Measurements from ENCODE around the gene LRRC10B. TPM values are rescaled to one million over a fixed set of nuclear protein-coding genes. Genes with fewer than 3 reads are reported as not detected.
"Not testable (repeated sequence)": the region's sequence is repeated elsewhere in the genome, so short reads cannot be mapped to it uniquely, and the experiment has no call there.

The LRRC10B gene
- total RNA-seq, result not detected
- not detected for polyA plus RNA-seq

DNA sequence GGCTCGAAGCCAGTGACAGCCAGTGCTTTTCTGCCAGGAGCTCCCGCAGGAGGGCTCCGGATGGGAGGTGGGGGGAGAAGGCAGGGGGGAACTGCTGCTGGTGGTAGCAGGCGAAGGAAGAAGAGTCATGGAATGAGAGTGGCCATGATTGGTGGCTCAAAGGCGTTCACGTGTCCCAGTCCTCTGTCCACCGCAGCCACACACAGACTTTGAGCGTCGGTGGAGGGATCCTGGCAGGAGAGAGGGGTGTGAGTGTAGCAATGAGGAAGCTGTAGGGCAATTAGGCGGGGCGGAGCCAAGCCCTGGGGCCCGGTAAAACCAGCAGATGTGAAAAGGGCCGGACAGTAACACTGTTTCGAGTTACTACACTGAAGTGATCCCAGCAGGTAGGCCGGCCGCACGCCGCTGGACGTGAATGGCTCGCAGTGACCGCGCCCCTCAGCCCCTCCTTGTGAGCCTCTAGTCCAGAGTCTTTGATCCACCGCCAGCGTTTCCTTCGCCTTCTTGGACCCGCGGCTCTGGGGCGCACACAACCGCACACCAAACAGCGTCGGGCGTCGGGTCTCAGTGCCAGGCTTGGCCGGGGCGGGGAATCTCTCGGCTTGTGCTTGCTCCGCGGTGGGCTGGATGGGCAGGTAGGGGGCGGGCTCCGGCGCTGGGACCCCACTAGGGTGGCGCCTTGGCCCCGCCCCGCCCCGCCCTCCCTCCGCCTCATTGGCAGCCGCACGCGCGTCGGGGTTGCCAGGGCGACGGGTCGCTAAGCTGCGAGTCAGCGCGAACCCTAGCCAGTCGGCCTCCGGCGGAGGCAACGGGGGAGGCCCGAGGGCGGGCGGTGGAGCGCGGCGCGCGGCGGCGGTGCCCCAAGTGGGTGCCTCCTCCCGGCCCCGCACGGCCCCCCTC lies at the start of gene LRRC10B:
TSS of gene LRRC10B (plus strand) at position 788 of the 900 bp plus-strand sequence. CDS start 250 bp downstream, outside the sequence.
- Mint-ChIP-seq H3K36me3 (no peaks in the 10 kb centered on the region), H3K9me3 (peaks cover 0 to 2% (median 0%) of the 10 kb centered on the region in 7 donors), H3K27me3 (peaks cover 48% of the 10 kb centered on the region), H3K4me1 (peaks cover 0 to 14% (median 1%) of the 10 kb centered on the region in 4 donors), H3K27ac (no peak within 1 kb of the TSS), H3K4me3 (peak within 1 kb of the TSS in 3 of 4 donors; percentile 33 to 81 (median 74))
- DNase-seq (peak in 1 of 3 donors; percentile 18), ATAC-seq (ENCODE audit: low read depth in 2 of 2) (no peak)
- Histone ChIP-seq H3K9me3 (ENCODE audit: control insufficient read depth in 2 of 2, low read length in 2 of 2) (no peaks in the 10 kb centered on the region), H3K4me3 (ENCODE audit: low read depth, low read length) (no peak within 1 kb of the TSS), H3K4me1 (ENCODE audit: control insufficient read depth, insufficient read depth, low read length, poor library complexity, severe bottlenecking) (peaks cover 10% of the 10 kb centered on the region), H3K36me3 (ENCODE audit: control insufficient read depth, insufficient read depth, low read length) (no peaks in the 10 kb centered on the region), H3K27me3 (ENCODE audit: control insufficient read depth, insufficient read depth, low read length) (peaks cover 5% of the 10 kb centered on the region), H3K27ac (ENCODE audit: insufficient read depth, low read length, poor library complexity, severe bottlenecking) (no peak within 1 kb of the TSS)

- Mint-ChIP-seq H3K4me1 (peaks cover 0 to 7% (median 6%) of the 10 kb centered on the region in 4 donors), H3K36me3 (peaks cover 32% of the 10 kb centered on the region), H3K27me3 (no peaks in the 10 kb centered on the region), H3K9me3 (no peaks in the 10 kb centered on the region), H3K27ac (peak overlapping the region in 1 of 3 donors; percentile 5), H3K4me3 (no peak overlapping the region)
- Histone ChIP-seq H3K9me3 (ENCODE audit: control insufficient read depth in 2 of 2, low read length in 2 of 2) (no peaks in the 10 kb centered on the region), H3K36me3 (ENCODE audit: control insufficient read depth, insufficient read depth, low read length) (peaks cover 5% of the 10 kb centered on the region), H3K4me1 (ENCODE audit: control insufficient read depth, insufficient read depth, low read length, poor library complexity, severe bottlenecking) (no peaks in the 10 kb centered on the region), H3K27ac (ENCODE audit: insufficient read depth, low read length, poor library complexity, severe bottlenecking) (no peak overlapping the region), H3K27me3 (ENCODE audit: control insufficient read depth, insufficient read depth, low read length) (no peaks in the 10 kb centered on the region), H3K4me3 (ENCODE audit: low read depth, low read length) (no peak overlapping the region)
- DNase-seq (no peak), ATAC-seq (ENCODE audit: low read depth in 2 of 2) (no peak)
Observed at GRCh38 chr11:61460474-61460881, 48.1 kb upstream of the LRRC10B start.

- H3K4me1 ChIP-seq (ENCODE audit: control insufficient read depth, insufficient read depth, low read length, poor library complexity, severe bottlenecking), result no peaks in the 10 kb centered on the region
- Mint-ChIP-seq H3K4me3 (no peak overlapping the region), H3K9me3 (no peaks in the 10 kb centered on the region), H3K4me1 (peaks cover 0 to 7% (median 4%) of the 10 kb centered on the region in 4 donors), H3K27me3 (no peaks in the 10 kb centered on the region), H3K27ac (peak overlapping the region in 1 of 3 donors; percentile 5), H3K36me3 (peaks cover 28% of the 10 kb centered on the region)
- DNase-seq (no peak), ATAC-seq (ENCODE audit: low read depth in 2 of 2) (no peak)
- no peak overlapping the region for H3K4me3 ChIP-seq (ENCODE audit: low read depth, low read length)
- H3K9me3 ChIP-seq (ENCODE audit: control insufficient read depth in 2 of 2, low read length in 2 of 2), result no peaks in the 10 kb centered on the region
- peaks cover 2% of the 10 kb centered on the region for H3K36me3 ChIP-seq (ENCODE audit: control insufficient read depth, insufficient read depth, low read length)
- no peaks in the 10 kb centered on the region for H3K27me3 ChIP-seq (ENCODE audit: control insufficient read depth, insufficient read depth, low read length)
- no peak overlapping the region for H3K27ac ChIP-seq (ENCODE audit: insufficient read depth, low read length, poor library complexity, severe bottlenecking)
Observed at GRCh38 chr11:61460986-61461385, 47.6 kb upstream of the LRRC10B start.

- H3K27me3 Mint-ChIP-seq; H3K4me1 ChIP-seq (ENCODE audit: control insufficient read depth, insufficient read depth, low read length, poor library complexity, severe bottlenecking); ATAC-seq (ENCODE audit: low read depth in 2 of 2); H3K27ac ChIP-seq (ENCODE audit: insufficient read depth, low read length, poor library complexity, severe bottlenecking); H3K4me1 Mint-ChIP-seq; H3K4me3 ChIP-seq (ENCODE audit: low read depth, low read length); H3K27me3 ChIP-seq (ENCODE audit: control insufficient read depth, insufficient read depth, low read length); H3K9me3 ChIP-seq (ENCODE audit: control insufficient read depth in 2 of 2, low read length in 2 of 2); DNase-seq; H3K9me3 Mint-ChIP-seq; H3K4me3 Mint-ChIP-seq: not testable (repeated sequence)
- peaks cover 19% of the 10 kb centered on the region for H3K36me3 Mint-ChIP-seq
- peak overlapping the region in 1 of 3 donors; percentile 33 for H3K27ac Mint-ChIP-seq
- peaks cover 19% of the 10 kb centered on the region for H3K36me3 ChIP-seq (ENCODE audit: control insufficient read depth, insufficient read depth, low read length)
Observed at GRCh38 chr11:61467602-61468001, 40.9 kb upstream of the LRRC10B start.

- H3K27me3 ChIP-seq (ENCODE audit: control insufficient read depth, insufficient read depth, low read length), result no peaks in the 10 kb centered on the region
- no peaks in the 10 kb centered on the region for H3K27me3 Mint-ChIP-seq
- H3K27ac ChIP-seq (ENCODE audit: insufficient read depth, low read length, poor library complexity, severe bottlenecking), result no peak overlapping the region
- H3K4me1 Mint-ChIP-seq, result peaks cover 0 to 2% (median 0%) of the 10 kb centered on the region in 4 donors
- no peaks in the 10 kb centered on the region for H3K9me3 ChIP-seq (ENCODE audit: control insufficient read depth in 2 of 2, low read length in 2 of 2)
- no peak for ATAC-seq (ENCODE audit: low read depth in 2 of 2)
- no peak overlapping the region for H3K4me3 ChIP-seq (ENCODE audit: low read depth, low read length)
- H3K27ac Mint-ChIP-seq, result peak overlapping the region in 2 of 3 donors; percentile 33 to 65
- DNase-seq, result no peak
- peaks cover 23% of the 10 kb centered on the region for H3K36me3 Mint-ChIP-seq
- peaks cover 0 to 2% (median 0%) of the 10 kb centered on the region in 7 donors for H3K9me3 Mint-ChIP-seq
- H3K36me3 ChIP-seq (ENCODE audit: control insufficient read depth, insufficient read depth, low read length), result peaks cover 21% of the 10 kb centered on the region
- H3K4me1 ChIP-seq (ENCODE audit: control insufficient read depth, insufficient read depth, low read length, poor library complexity, severe bottlenecking), result no peaks in the 10 kb centered on the region
- H3K4me3 Mint-ChIP-seq, result no peak overlapping the region
Observed at GRCh38 chr11:61468002-61468401, 40.5 kb upstream of the LRRC10B start.

- H3K27ac ChIP-seq (ENCODE audit: insufficient read depth, low read length, poor library complexity, severe bottlenecking), result no peak overlapping the region
- peaks cover 0 to 6% (median under 1%) of the 10 kb centered on the region in 4 donors for H3K4me1 Mint-ChIP-seq
- no peak overlapping the region for H3K4me3 ChIP-seq (ENCODE audit: low read depth, low read length)
- no peak overlapping the region for H3K27ac Mint-ChIP-seq
- DNase-seq (no peak), ATAC-seq (ENCODE audit: low read depth in 2 of 2) (no peak)
- peaks cover 0 to 2% (median 0%) of the 10 kb centered on the region in 7 donors for H3K9me3 Mint-ChIP-seq
- H3K27me3 Mint-ChIP-seq, result no peaks in the 10 kb centered on the region
- no peaks in the 10 kb centered on the region for H3K4me1 ChIP-seq (ENCODE audit: control insufficient read depth, insufficient read depth, low read length, poor library complexity, severe bottlenecking)
- no peaks in the 10 kb centered on the region for H3K9me3 ChIP-seq (ENCODE audit: control insufficient read depth in 2 of 2, low read length in 2 of 2)
- no peak overlapping the region for H3K4me3 Mint-ChIP-seq
- no peaks in the 10 kb centered on the region for H3K27me3 ChIP-seq (ENCODE audit: control insufficient read depth, insufficient read depth, low read length)
- peaks cover 30% of the 10 kb centered on the region for H3K36me3 Mint-ChIP-seq
- peaks cover 22% of the 10 kb centered on the region for H3K36me3 ChIP-seq (ENCODE audit: control insufficient read depth, insufficient read depth, low read length)
Observed at GRCh38 chr11:61472282-61472681, 36.3 kb upstream of the LRRC10B start.

- H3K27me3 Mint-ChIP-seq, result no peaks in the 10 kb centered on the region
- ATAC-seq (ENCODE audit: low read depth in 2 of 2), result no peak
Observed at GRCh38 chr11:61472868-61473267, 35.7 kb upstream of the LRRC10B start.

More at GRCh38 chr11:61472868-61473267, 35.7 kb upstream of the LRRC10B start:
- Histone ChIP-seq H3K36me3 (ENCODE audit: control insufficient read depth, insufficient read depth, low read length) (peaks cover 19% of the 10 kb centered on the region), H3K4me3 (ENCODE audit: low read depth, low read length) (no peak overlapping the region), H3K9me3 (ENCODE audit: control insufficient read depth in 2 of 2, low read length in 2 of 2) (no peaks in the 10 kb centered on the region), H3K27me3 (ENCODE audit: control insufficient read depth, insufficient read depth, low read length) (no peaks in the 10 kb centered on the region), H3K27ac (ENCODE audit: insufficient read depth, low read length, poor library complexity, severe bottlenecking) (no peak overlapping the region), H3K4me1 (ENCODE audit: control insufficient read depth, insufficient read depth, low read length, poor library complexity, severe bottlenecking) (peaks cover 5% of the 10 kb centered on the region)
- no peak for DNase-seq
- peaks cover 25% of the 10 kb centered on the region for H3K36me3 Mint-ChIP-seq
- H3K4me1 Mint-ChIP-seq, result peaks cover 0 to 6% (median 2%) of the 10 kb centered on the region in 4 donors
- H3K27ac Mint-ChIP-seq, result no peak overlapping the region
- H3K9me3 Mint-ChIP-seq, result peaks cover 0 to 2% (median 0%) of the 10 kb centered on the region in 7 donors
- H3K4me3 Mint-ChIP-seq, result no peak overlapping the region
